Stimulated activated memory B cell treated with anti-CD40 and anti-IgM and Interleukin-4, amounts not matched to agents 10 μg/mL and 1 μg/mL and 100 μg/mL, for 72 hours (primary cell): ENCODE data around the gene SDR39U1.

Experiments
- ATAC-seq: fragments of 150-1000 bp; cut with Tn5 transposase; 2 replicates; pipeline ENCODE4 v1.10.0; 2021
- H3K27ac Mint-ChIP-seq: one replicate; pipeline ENCODE4 v1.8.0; 2022; ENCODE audit warnings: mild to moderate bottlenecking, mixed read lengths
- H3K27me3 Mint-ChIP-seq: one replicate; pipeline ENCODE4 v1.8.0; 2022; ENCODE audit warnings: mixed read lengths
- H3K36me3 Mint-ChIP-seq: one replicate; pipeline ENCODE4 v1.8.0; 2022; ENCODE audit warnings: mixed read lengths
- H3K4me1 Mint-ChIP-seq: one replicate; pipeline ENCODE4 v1.8.0; 2022; ENCODE audit warnings: mixed read lengths
- H3K4me3 Mint-ChIP-seq: one replicate; pipeline ENCODE4 v1.8.0; 2022; ENCODE audit warnings: mild to moderate bottlenecking, moderate library complexity, mixed read lengths
- H3K9me3 Mint-ChIP-seq: one replicate; pipeline ENCODE4 v1.8.0; 2022; ENCODE audit warnings: mixed read lengths

The SDR39U1 gene

GRCh38 chr14:24436355-24437019 is 6.1 kb downstream of the SDR39U1 start:
- Mint-ChIP-seq H3K36me3 (peaks cover 58% of the 10 kb centered on the region), H3K4me1 (peaks cover 83% of the 10 kb centered on the region), H3K9me3 (no peaks in the 10 kb centered on the region), H3K27ac (peak overlapping the region; percentile 68), H3K4me3 (no peak overlapping the region), H3K27me3 (no peaks in the 10 kb centered on the region)
- peak; percentile 66 for ATAC-seq

- Mint-ChIP-seq H3K9me3 (no peaks in the 10 kb centered on the region), H3K36me3 (peaks cover 58% of the 10 kb centered on the region), H3K27ac (peak overlapping the region; percentile 68), H3K27me3 (no peaks in the 10 kb centered on the region), H3K4me1 (peaks cover 83% of the 10 kb centered on the region), H3K4me3 (no peak overlapping the region)
- no peak for ATAC-seq
These were observed 6.6 kb downstream of the SDR39U1 start for GRCh38 chr14:24435998-24436354.

- peaks cover 52% of the 10 kb centered on the region for H3K36me3 Mint-ChIP-seq
- H3K27ac Mint-ChIP-seq, result peak overlapping the region; percentile 68
- peaks cover 78% of the 10 kb centered on the region for H3K4me1 Mint-ChIP-seq
- no peak for ATAC-seq
- H3K4me3 Mint-ChIP-seq, result peak overlapping the region; percentile 2
- no peaks in the 10 kb centered on the region for H3K27me3 Mint-ChIP-seq
- no peaks in the 10 kb centered on the region for H3K9me3 Mint-ChIP-seq
These were observed 7.3 kb downstream of the SDR39U1 start for GRCh38 chr14:24435192-24435810.

DNA sequence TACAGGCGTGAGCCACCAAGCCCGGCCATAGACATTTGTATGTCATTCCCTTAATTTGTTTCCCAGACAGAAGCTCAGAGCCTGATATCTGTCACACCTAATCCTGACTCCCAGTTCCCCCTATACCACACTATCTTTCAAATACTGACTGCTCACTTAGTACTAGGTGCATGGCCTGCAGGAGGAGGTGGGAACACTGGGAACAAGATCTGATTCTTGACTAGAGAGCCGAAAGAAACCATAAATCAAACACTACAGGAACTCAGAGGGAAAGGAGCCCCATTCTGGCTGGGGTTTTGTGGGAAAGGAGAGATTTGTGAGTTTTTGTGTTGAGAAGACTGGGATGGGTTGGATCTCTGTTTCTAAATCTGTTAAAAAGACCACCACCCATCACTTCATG is 7.9 kb downstream of the SDR39U1 start:
- peak overlapping the region; percentile 68 for H3K27ac Mint-ChIP-seq
- no peak overlapping the region for H3K4me3 Mint-ChIP-seq
- ATAC-seq, result no peak
- no peaks in the 10 kb centered on the region for H3K27me3 Mint-ChIP-seq
- H3K9me3 Mint-ChIP-seq, result no peaks in the 10 kb centered on the region
- peaks cover 47% of the 10 kb centered on the region for H3K36me3 Mint-ChIP-seq
- peaks cover 72% of the 10 kb centered on the region for H3K4me1 Mint-ChIP-seq

- H3K27me3 Mint-ChIP-seq, result no peaks in the 10 kb centered on the region
- H3K36me3 Mint-ChIP-seq, result peaks cover 41% of the 10 kb centered on the region
- ATAC-seq, result no peak
- no peak overlapping the region for H3K4me3 Mint-ChIP-seq
- no peak overlapping the region for H3K27ac Mint-ChIP-seq
- H3K4me1 Mint-ChIP-seq, result peaks cover 72% of the 10 kb centered on the region
- H3K9me3 Mint-ChIP-seq, result no peaks in the 10 kb centered on the region
These were observed 8.5 kb downstream of the SDR39U1 start for GRCh38 chr14:24434036-24434435.

- Mint-ChIP-seq H3K9me3 (no peaks in the 10 kb centered on the region), H3K27me3 (no peaks in the 10 kb centered on the region), H3K4me3 (no peak overlapping the region), H3K27ac (peak overlapping the region; percentile 98), H3K4me1 (peaks cover 58% of the 10 kb centered on the region), H3K36me3 (peaks cover 36% of the 10 kb centered on the region)
- no peak for ATAC-seq
These were observed 10.1 kb downstream of the SDR39U1 start for GRCh38 chr14:24432259-24433131.

DNA sequence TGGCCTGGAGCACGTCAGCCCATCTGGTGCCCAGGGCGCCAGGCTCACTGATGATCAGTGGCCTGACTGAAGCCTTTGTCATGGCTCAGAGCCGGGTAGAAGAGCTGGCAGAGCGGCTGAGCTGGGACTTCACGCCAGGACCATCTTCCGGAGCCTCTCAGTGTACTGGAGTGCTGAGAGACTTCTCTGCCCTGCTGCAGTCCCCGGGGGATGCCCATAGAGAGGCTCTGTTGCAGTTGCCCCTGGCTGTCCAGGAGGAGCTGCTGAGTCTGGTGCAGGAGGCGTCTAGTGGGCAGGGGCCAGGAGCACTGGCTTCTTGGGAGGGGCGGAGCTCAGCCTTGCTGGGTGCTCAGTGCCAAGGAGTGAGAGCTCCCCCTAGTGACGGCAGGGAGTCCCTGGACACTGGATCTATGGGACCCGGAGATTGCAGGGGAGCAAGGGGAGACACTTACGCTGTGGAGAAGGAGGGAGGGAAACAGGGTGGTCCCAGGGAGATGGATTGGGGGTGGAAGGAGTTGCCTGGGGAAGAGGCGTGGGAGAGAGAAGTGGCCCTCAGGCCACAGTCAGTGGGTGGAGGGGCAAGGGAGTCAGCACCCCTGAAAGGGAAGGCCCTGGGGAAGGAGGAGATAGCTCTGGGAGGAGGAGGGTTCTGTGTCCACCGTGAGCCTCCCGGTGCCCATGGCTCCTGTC is 10.9 kb downstream of the SDR39U1 start:
- H3K4me3 Mint-ChIP-seq, result peak overlapping the region; percentile 84
- H3K36me3 Mint-ChIP-seq, result peaks cover 37% of the 10 kb centered on the region
- H3K27me3 Mint-ChIP-seq, result no peaks in the 10 kb centered on the region
- peak; percentile 78 for ATAC-seq
- peaks cover 51% of the 10 kb centered on the region for H3K4me1 Mint-ChIP-seq
- H3K27ac Mint-ChIP-seq, result peak overlapping the region; percentile 98
- no peaks in the 10 kb centered on the region for H3K9me3 Mint-ChIP-seq

- ATAC-seq, result peak; percentile 71
- Mint-ChIP-seq H3K27me3 (no peaks in the 10 kb centered on the region), H3K27ac (peak overlapping the region; percentile 98), H3K9me3 (no peaks in the 10 kb centered on the region), H3K4me1 (peaks cover 43% of the 10 kb centered on the region), H3K4me3 (peak overlapping the region; percentile 84), H3K36me3 (peaks cover 38% of the 10 kb centered on the region)
These were observed 11.7 kb downstream of the SDR39U1 start for GRCh38 chr14:24430682-24431568.

GRCh38 chr14:24430143-24430681 is 12.4 kb downstream of the SDR39U1 start:
- peak; percentile 84 for ATAC-seq
- Mint-ChIP-seq H3K36me3 (peaks cover 31% of the 10 kb centered on the region), H3K4me1 (peaks cover 36% of the 10 kb centered on the region)

GRCh38 chr14:24429395-24430142 is 13.0 kb downstream of the SDR39U1 start, which contains the start of the genes CBLN3 and KHNYN:
CBLN3 (minus strand) TSS chr14:24429668; CDS start chr14:24429054, 614 bp downstream.
KHNYN (plus strand) TSS chr14:24429954; CDS start chr14:24430731, 777 bp downstream.
- Mint-ChIP-seq H3K36me3 (peaks cover 24% of the 10 kb centered on the region), H3K4me1 (peaks cover 29% of the 10 kb centered on the region), H3K27ac (peak within 1 kb of the TSS; percentile 98), H3K4me3 (peak within 1 kb of the TSS; percentile 92), H3K9me3 (no peaks in the 10 kb centered on the region), H3K27me3 (no peaks in the 10 kb centered on the region)
- ATAC-seq, result peak; percentile 91

More at GRCh38 chr14:24430143-24430681, 12.4 kb downstream of the SDR39U1 start:
- H3K4me3 Mint-ChIP-seq, result peak overlapping the region; percentile 84
- peak overlapping the region; percentile 98 for H3K27ac Mint-ChIP-seq
- no peaks in the 10 kb centered on the region for H3K9me3 Mint-ChIP-seq
- no peaks in the 10 kb centered on the region for H3K27me3 Mint-ChIP-seq

GRCh38 chr14:24428628-24429394 is 13.8 kb downstream of the SDR39U1 start:
- H3K27me3 Mint-ChIP-seq, result no peaks in the 10 kb centered on the region
- peak overlapping the region; percentile 98 for H3K27ac Mint-ChIP-seq
- H3K9me3 Mint-ChIP-seq, result no peaks in the 10 kb centered on the region
- peaks cover 23% of the 10 kb centered on the region for H3K36me3 Mint-ChIP-seq
- no peak for ATAC-seq
- H3K4me1 Mint-ChIP-seq, result peaks cover 27% of the 10 kb centered on the region
- peak overlapping the region; percentile 92 for H3K4me3 Mint-ChIP-seq

GRCh38 chr14:24427537-24428508 is 14.8 kb downstream of the SDR39U1 start:
- H3K27ac Mint-ChIP-seq, result peak overlapping the region; percentile 59
- H3K4me1 Mint-ChIP-seq, result peaks cover 23% of the 10 kb centered on the region
- H3K4me3 Mint-ChIP-seq, result peak overlapping the region; percentile 58

More at GRCh38 chr14:24427537-24428508, 14.8 kb downstream of the SDR39U1 start:
- Mint-ChIP-seq H3K36me3 (peaks cover 13% of the 10 kb centered on the region), H3K27me3 (no peaks in the 10 kb centered on the region), H3K9me3 (no peaks in the 10 kb centered on the region)
- no peak for ATAC-seq
